HCT116 (cell line): ENCODE measurements around the gene CLDN10. TPM values are rescaled to one million over a fixed set of nuclear protein-coding genes. Genes with fewer than 3 reads are reported as not detected.

Source experiments
- ATAC-seq: fragments of 200-7000 bp; cut with Tn5 transposase; 2 replicates; pipeline ENCODE4 v1.9.1; 2020; ENCODE audit warnings: mild to moderate bottlenecking, moderate library complexity
- BruUV-seq: library from RNA; stranded (reverse); fragments of 400-500 nt; replicated peaks from 2 replicates; lab custom pipeline; 2021; lab: Mats Ljungman, UMichigan
- CTCF ChIA-PET: fragments of 300-600 bp; sonication (Branson Sonifier 250); formaldehyde crosslinking; loops from one replicate; lab custom pipeline; 2021; ENCODE audit warnings: antibody characterized with exemption; lab: Charles Lee
- POLR2A ChIA-PET: fragments of 300-600, 350-600 bp; sonication (Branson Sonifier 250); formaldehyde crosslinking; loops from one replicate; lab custom pipeline; 2021; ENCODE audit warnings: antibody characterized with exemption; lab: Charles Lee
- RAD21 ChIA-PET, 2 experiments: fragments of 300-600 bp; sonication (Branson Sonifier 250); formaldehyde crosslinking; loops; one replicate each; lab custom pipeline; 2023; ENCODE audit warnings: low total read pairs in 2 of 2; ENCODE audit not compliant: uncharacterized antibody in 2 of 2, unreplicated experiment in 2 of 2, low non-redundant PET in 1 of 2; lab: Charles Lee
- DNase-seq: peaks from one replicate; pipeline ENCODE4 v3.0.0-alpha.2; 2010; ENCODE audit warnings: low read depth, low spot score
- H2AFZ ChIP-seq: fragments of 200-600 bp; shearing (Covaris generic), sonication (generic); 2 replicates; pipeline ENCODE4 v1.6.1; 2017; ENCODE audit warnings: low read depth, mixed run types, mixed read lengths, antibody characterized with exemption, low read length; ENCODE audit not compliant: poor library complexity, severe bottlenecking
- H3K27ac ChIP-seq: 2 replicates; pipeline ENCODE4 v1.5.1; 2012; ENCODE audit warnings: low read depth, low read length
- H3K27me3 ChIP-seq: fragments of 200-600 bp; sonication (generic); 2 replicates; pipeline ENCODE4 v1.6.1; 2016; ENCODE audit warnings: mixed run types, low read length, mixed read lengths; ENCODE audit not compliant: insufficient read depth
- H3K36me3 ChIP-seq, 2 experiments: fragments of 200-500 bp in 1 of 2; fragments of 200-600 bp in 1 of 2; sonication (Bioruptor generic) in 1 of 2; sonication (generic) in 1 of 2; 2 replicates each; pipeline versions ENCODE4 v1.5.1 to v1.6.1; 2014 to 2016; ENCODE audit warnings: low read length in 2 of 2, inconsistent platforms in 1 of 2, mixed read lengths in 1 of 2, mixed run types in 1 of 2; ENCODE audit not compliant: insufficient read depth in 2 of 2, control insufficient read depth in 1 of 2
- H3K4me1 ChIP-seq, 2 experiments: fragments of 200-600 bp in 1 of 2; sonication (generic) in 1 of 2; 2 replicates each; pipeline versions ENCODE4 v1.5.1 to v1.6.1; 2012 to 2017; ENCODE audit warnings: low read length in 2 of 2, inconsistent platforms in 1 of 2, mild to moderate bottlenecking in 1 of 2, mixed read lengths in 1 of 2, mixed run types in 1 of 2, moderate library complexity in 1 of 2; ENCODE audit not compliant: insufficient read depth in 2 of 2, control insufficient read depth in 1 of 2
- H3K4me2 ChIP-seq: fragments of 200-600 bp; sonication (generic); 2 replicates; pipeline ENCODE4 v1.6.1; 2017; ENCODE audit warnings: mixed run types, low read length, mixed read lengths
- H3K4me3 ChIP-seq, 2 experiments: fragments of 200-600 bp in 1 of 2; sonication (generic) in 1 of 2; replicated peaks in 1 of 2; 2 replicates each; pipeline ENCODE4 v1.5.1; 2011 to 2016; ENCODE audit warnings: low read length in 2 of 2, control low read depth in 1 of 2, low read depth in 1 of 2, mild to moderate bottlenecking in 1 of 2, mixed read lengths in 1 of 2, mixed run types in 1 of 2
- H3K79me2 ChIP-seq: fragments of 200-600 bp; sonication (generic); 2 replicates; pipeline ENCODE4 v1.6.1; 2017; ENCODE audit warnings: mild to moderate bottlenecking, mixed run types, low read length, moderate library complexity, mixed read lengths; ENCODE audit not compliant: insufficient read depth
- H3K9ac ChIP-seq: fragments of 200-600 bp; sonication (generic); 2 replicates; pipeline ENCODE4 v1.6.1; 2016; ENCODE audit warnings: low read length, mixed read lengths
- H3K9me2 ChIP-seq: fragments of 200-600 bp; sonication (generic), shearing (Covaris generic); 2 replicates; pipeline ENCODE4 v1.6.1; 2017; ENCODE audit warnings: mixed run types, mild to moderate bottlenecking, moderate library complexity; ENCODE audit not compliant: insufficient read depth
- H3K9me3 ChIP-seq, 2 experiments: fragments of 200-500 bp in 1 of 2; fragments of 200-600 bp in 1 of 2; sonication (Bioruptor generic) in 1 of 2; sonication (generic) in 1 of 2; 2 replicates each; pipeline ENCODE4 v1.6.1; 2014 to 2017; ENCODE audit warnings: low read length in 2 of 2, mixed read lengths in 2 of 2, inconsistent platforms in 1 of 2, low read depth in 1 of 2, mild to moderate bottlenecking in 1 of 2, mixed run types in 1 of 2, moderate library complexity in 1 of 2; ENCODE audit not compliant: control insufficient read depth in 1 of 2, insufficient read depth in 1 of 2
- H4K20me1 ChIP-seq: fragments of 200-600 bp; sonication (generic), shearing (Covaris generic); 2 replicates; pipeline ENCODE4 v1.6.1; 2017; ENCODE audit warnings: mixed run types, mild to moderate bottlenecking, moderate library complexity; ENCODE audit not compliant: insufficient read depth
- CEBPB ChIP-seq: IDR thresholded peaks from 2 replicates; pipeline ENCODE4 v1.6.1; 2012; ENCODE audit warnings: low read depth
- CTCF ChIP-seq, 3 experiments: fragments of 200-600 bp in 1 of 3; sonication (generic) in 1 of 3; IDR thresholded peaks in 2 of 3; conservative IDR thresholded peaks in 1 of 3; 2 replicates each; pipeline ENCODE4 v1.5.1; 2012 to 2017; ENCODE audit warnings: low read depth in 2 of 3, low read length in 2 of 3, antibody characterized with exemption in 1 of 3, borderline replicate concordance in 1 of 3, control low read depth in 1 of 3, mild to moderate bottlenecking in 1 of 3, mixed read lengths in 1 of 3, mixed run types in 1 of 3, moderate library complexity in 1 of 3; ENCODE audit not compliant: insufficient read depth in 1 of 3
- EGR1 ChIP-seq: IDR thresholded peaks from 2 replicates; pipeline ENCODE4 v1.6.1; 2012; ENCODE audit warnings: low read depth
- ELF1 ChIP-seq: IDR thresholded peaks from 2 replicates; pipeline ENCODE4 v1.6.1; 2012; ENCODE audit warnings: low read depth, borderline replicate concordance
- EZH2phosphoT487 ChIP-seq: fragments of 200-600 bp; IDR thresholded peaks from 2 replicates; pipeline ENCODE4 v1.6.1; 2018; ENCODE audit warnings: antibody characterized with exemption, borderline replicate concordance
- FOSL1 ChIP-seq: IDR thresholded peaks from 2 replicates; pipeline ENCODE4 v1.6.1; 2012; ENCODE audit warnings: low read depth
- JUND ChIP-seq: IDR thresholded peaks from 2 replicates; pipeline ENCODE4 v1.6.1; 2012
- POLR2AphosphoS5 ChIP-seq: IDR thresholded peaks from 2 replicates; pipeline ENCODE4 v1.6.1; 2011; ENCODE audit warnings: mild to moderate bottlenecking, low read depth, low read length, moderate library complexity
- RAD21 ChIP-seq: IDR thresholded peaks from 2 replicates; pipeline ENCODE4 v1.6.1; 2012; ENCODE audit warnings: low read depth, mild to moderate bottlenecking
- REST ChIP-seq: IDR thresholded peaks from 2 replicates; pipeline ENCODE4 v1.6.1; 2012; ENCODE audit warnings: low read depth
- SIN3A ChIP-seq: IDR thresholded peaks from 2 replicates; pipeline ENCODE4 v1.6.1; 2012; ENCODE audit warnings: low read depth
- SP1 ChIP-seq: IDR thresholded peaks from 2 replicates; pipeline ENCODE4 v1.6.1; 2012; ENCODE audit warnings: low read depth
- TCF7L2 ChIP-seq: IDR thresholded peaks from 2 replicates; pipeline ENCODE4 v1.7.0; 2011; ENCODE audit warnings: borderline replicate concordance, inconsistent platforms; ENCODE audit not compliant: insufficient read depth, insufficient read length; ENCODE audit errors: extremely low read depth
- YY1 ChIP-seq: IDR thresholded peaks from 2 replicates; pipeline ENCODE4 v1.6.1; 2011; ENCODE audit warnings: low read length, low read depth, moderate library complexity, mild to moderate bottlenecking; ENCODE audit not compliant: insufficient replicate concordance; ENCODE audit errors: extremely low read depth
- ZBTB33 ChIP-seq: IDR thresholded peaks from 2 replicates; pipeline ENCODE4 v1.6.1; 2011; ENCODE audit warnings: mild to moderate bottlenecking, low read length, moderate library complexity; ENCODE audit not compliant: insufficient replicate concordance; ENCODE audit errors: extremely low read depth
- ZNF274 ChIP-seq: fragments of 200-500 bp; sonication (Bioruptor generic); IDR thresholded peaks from 2 replicates; pipeline ENCODE4 v1.6.1; 2014; ENCODE audit warnings: mild to moderate bottlenecking, low read depth, low read length, inconsistent platforms
- intact Hi-C: fragments of 100-400 bp; cut with micrococcal nuclease; formaldehyde crosslinking; loops from 2 replicates; pipeline ENCODE4 v1.10.0; 2022
- total RNA-seq: library from RNA; stranded (reverse); gene quantifications from one replicate; pipeline ENCODE4 v1.2.1, GENCODE V29; 2021; ENCODE audit not compliant: unreplicated experiment
- TF ChIP-seq, protein P1 (sequence below): IDR thresholded peaks from 2 replicates; pipeline ENCODE4 v1.6.1; 2012

The CLDN10 gene
- total RNA-seq, 1 experiment from 2014 or later, result not detected

DNA sequence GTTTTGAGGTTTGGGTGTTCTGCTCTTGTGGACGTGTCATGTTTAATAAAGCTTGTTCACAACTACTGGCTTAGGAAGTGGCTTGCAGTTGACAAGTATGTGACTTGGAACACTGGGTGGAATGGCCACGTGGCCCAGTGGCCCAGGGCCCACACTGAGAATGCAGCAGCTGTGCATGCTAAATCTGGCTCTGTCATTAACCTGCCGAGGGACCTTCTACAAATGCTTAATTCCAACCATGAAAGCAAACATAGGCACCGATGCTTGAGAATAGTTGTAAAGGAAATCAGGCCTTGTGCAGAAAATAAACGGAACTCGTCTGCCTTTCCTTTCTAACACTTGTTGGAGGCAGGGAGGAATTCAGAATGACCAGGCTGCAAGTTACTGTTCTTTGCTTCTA lies 11.6 kb upstream of the CLDN10 start:
- RAD21 ChIA-PET, result no interaction called here
- CTCF ChIA-PET, result interaction anchor here (1.2 kb wide), 1 partner anchor 16 kb away, joined by 4 read pairs; no protein-coding TSS in a partner anchor
- no peak overlapping the region for H3K27ac ChIP-seq
- no peaks in the 10 kb centered on the region for H3K9me2 ChIP-seq
- no peak overlapping the region for H3K9ac ChIP-seq
- H4K20me1 ChIP-seq, result no peaks in the 10 kb centered on the region
- intact Hi-C loops, result no loop called here
- no peak overlapping the region for H3K4me3 ChIP-seq
- POLR2A ChIA-PET, result no interaction called here
- ATAC-seq (no peak), DNase-seq (no peak)
- no peaks in the 10 kb centered on the region for H3K79me2 ChIP-seq
- no peaks in the 10 kb centered on the region for H3K27me3 ChIP-seq
- no peak overlapping the region for H3K4me2 ChIP-seq
- H3K4me1 ChIP-seq, result peaks cover 0 to 15% of the 10 kb centered on the region in 2 experiments; a peak in 2 of 4 replicates
- H2AFZ ChIP-seq, result no peak overlapping the region
- no peaks in the 10 kb centered on the region for H3K36me3 ChIP-seq
- no TSS peak for BruUV-seq
- H3K9me3 ChIP-seq, result no peaks in the 10 kb centered on the region
- no peak for TF ChIP-seq ELF1
- no peak for TF ChIP-seq CTCF (IDR thresholded peaks at IDR 0.05 in 2 of 3, conservative IDR thresholded peaks at IDR 0.05 in 1 of 3; ENCODE audit: borderline replicate concordance in 1 of 3, insufficient read depth in 1 of 3, low read depth in 2 of 3, low read length in 2 of 3)
- no peak for TF ChIP-seq ZNF274
- TF ChIP-seq, protein P1, sequence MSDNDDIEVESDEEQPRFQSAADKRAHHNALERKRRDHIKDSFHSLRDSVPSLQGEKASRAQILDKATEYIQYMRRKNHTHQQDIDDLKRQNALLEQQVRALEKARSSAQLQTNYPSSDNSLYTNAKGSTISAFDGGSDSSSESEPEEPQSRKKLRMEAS, result no peak
- no peak for TF ChIP-seq FOSL1
- no peak for TF ChIP-seq TCF7L2
- TF ChIP-seq REST, result no peak
- TF ChIP-seq EZH2phosphoT487, result no peak
- no peak for TF ChIP-seq JUND
- no peak for TF ChIP-seq POLR2AphosphoS5
- TF ChIP-seq SP1, result no peak
- no peak for TF ChIP-seq EGR1
- no peak for TF ChIP-seq RAD21
- TF ChIP-seq CEBPB, result no peak
- no peak for TF ChIP-seq ZBTB33
- no peak for TF ChIP-seq YY1
- no peak for TF ChIP-seq SIN3A
